A673 (cell line): Measurements from ENCODE around the gene UBASH3B. TPM values are rescaled to one million over a fixed set of nuclear protein-coding genes. Genes with fewer than 3 reads are reported as not detected.

Experiments
- BruUV-seq: library from RNA; stranded (reverse); fragments of 400-500 nt; replicated peaks from 2 replicates; lab custom pipeline; 2021; lab: Mats Ljungman, UMichigan
- CTCF ChIA-PET: fragments of 300-600 bp; sonication (Branson Sonifier 250); formaldehyde crosslinking; loops from one replicate; lab custom pipeline; 2022; ENCODE audit warnings: antibody characterized with exemption; lab: Charles Lee
- POLR2A ChIA-PET: fragments of 300-600 bp; sonication (Branson Sonifier 250); formaldehyde crosslinking; loops from one replicate; lab custom pipeline; 2022; ENCODE audit warnings: antibody characterized with exemption; ENCODE audit not compliant: low non-redundant PET; lab: Charles Lee
- DNase-seq: peaks from one replicate; pipeline ENCODE4 v3.0.0-alpha.2; 2015; ENCODE audit warnings: low spot score
- H3K27ac ChIP-seq: fragments of 200-600 bp; sonication (generic); 2 replicates; pipeline ENCODE4 v1.5.1; 2016; ENCODE audit warnings: mixed run types, low read depth, mild to moderate bottlenecking, mixed read lengths, antibody characterized with exemption, low read length; ENCODE audit not compliant: poor library complexity, severe bottlenecking
- H3K27me3 ChIP-seq: fragments of 200-600 bp; sonication (generic); replicated peaks from 2 replicates; pipeline ENCODE4 v1.6.1; 2017; ENCODE audit warnings: mixed run types, low read depth, mild to moderate bottlenecking, mixed read lengths, antibody characterized with exemption, low read length; ENCODE audit not compliant: insufficient read depth, poor library complexity
- H3K36me3 ChIP-seq: fragments of 200-600 bp; sonication (generic); 2 replicates; pipeline ENCODE4 v1.6.1; 2016; ENCODE audit warnings: mixed run types, mild to moderate bottlenecking, mixed read lengths, antibody characterized with exemption, low read length; ENCODE audit not compliant: insufficient read depth, poor library complexity, severe bottlenecking
- H3K4me1 ChIP-seq: fragments of 200-600 bp; sonication (generic); 2 replicates; pipeline ENCODE4 v1.6.1; 2017; ENCODE audit warnings: mixed run types, mild to moderate bottlenecking, mixed read lengths, antibody characterized with exemption, low read length; ENCODE audit not compliant: insufficient read depth, poor library complexity, severe bottlenecking
- H3K4me3 ChIP-seq: fragments of 200-600 bp; sonication (generic); 2 replicates; pipeline ENCODE4 v1.5.1; 2016; ENCODE audit warnings: low read depth, mixed run types, mild to moderate bottlenecking, mixed read lengths, low read length; ENCODE audit not compliant: poor library complexity, severe bottlenecking
- H3K9me3 ChIP-seq: fragments of 200-600 bp; sonication (generic); 2 replicates; pipeline ENCODE4 v1.6.1; 2016; ENCODE audit warnings: mixed run types, low read depth, mild to moderate bottlenecking, mixed read lengths, antibody characterized with exemption, low read length; ENCODE audit not compliant: poor library complexity, severe bottlenecking
- CTCF ChIP-seq: fragments of 300-800, 200-600 bp; sonication (generic); conservative IDR thresholded peaks from 2 replicates; pipeline ENCODE4 v1.5.1; 2017; ENCODE audit warnings: low read depth, mild to moderate bottlenecking, antibody characterized with exemption, low read length, moderate library complexity, mixed read lengths
- EZH2 ChIP-seq: fragments of 200-600 bp; sonication (generic); IDR thresholded peaks from 2 replicates; pipeline ENCODE4 v1.6.1; 2017; ENCODE audit warnings: borderline replicate concordance, low read depth, mild to moderate bottlenecking, mixed read lengths, antibody characterized with exemption, low read length; ENCODE audit not compliant: poor library complexity, severe bottlenecking
- intact Hi-C: fragments of 100-400 bp; cut with micrococcal nuclease; formaldehyde crosslinking; loops from one replicate; pipeline ENCODE4 v1.10.0; 2022; ENCODE audit not compliant: unreplicated experiment
- total RNA-seq: library from RNA; stranded (reverse); gene quantifications from 2 replicates; pipeline ENCODE4 v1.2.3, GENCODE V29; 2021

Gene UBASH3B
- total RNA-seq, 1 experiment from 2014 or later: 15.3 TPM

GRCh38 chr11:122788781-122789535 lies 133.4 kb downstream of the UBASH3B start:
- no peak overlapping the region for H3K27ac ChIP-seq
- no peaks in the 10 kb centered on the region for H3K4me1 ChIP-seq
- TF ChIP-seq CTCF: peak; percentile 52
- TF ChIP-seq EZH2: no peak
- POLR2A ChIA-PET: interaction anchor here (0.6 kb wide), 1 partner anchor 25 kb away, joined by 3 read pairs; no protein-coding TSS in a partner anchor
- H3K9me3 ChIP-seq: no peaks in the 10 kb centered on the region
- no peak for DNase-seq
- H3K4me3 ChIP-seq: no peak overlapping the region
- CTCF ChIA-PET: interaction anchor here (0.6 kb wide), 1 partner anchor 75 kb away, joined by 3 read pairs; no protein-coding TSS in a partner anchor
- no TSS peak for BruUV-seq
- no peaks in the 10 kb centered on the region for H3K36me3 ChIP-seq
- H3K27me3 ChIP-seq: no peaks in the 10 kb centered on the region
- intact Hi-C loops: no loop called here

- no peaks in the 10 kb centered on the region for H3K9me3 ChIP-seq
- no peak for TF ChIP-seq CTCF
- no peak for TF ChIP-seq EZH2
- no peaks in the 10 kb centered on the region for H3K27me3 ChIP-seq
- no TSS peak for BruUV-seq
- DNase-seq: no peak
- H3K36me3 ChIP-seq: no peaks in the 10 kb centered on the region
- no peak overlapping the region for H3K27ac ChIP-seq
- CTCF ChIA-PET: interaction anchor here (0.6 kb wide), 1 partner anchor 74 kb away, joined by 3 read pairs; no protein-coding TSS in a partner anchor
- intact Hi-C loops: no loop called here
- H3K4me1 ChIP-seq: no peaks in the 10 kb centered on the region
- POLR2A ChIA-PET: no interaction called here
- H3K4me3 ChIP-seq: no peak overlapping the region
Observed at GRCh38 chr11:122789907-122790306, 134.4 kb downstream of the UBASH3B start.

- CTCF ChIA-PET: interaction anchor here (0.6 to 0.8 kb wide), 2 partner anchors 60 to 162 kb away, joined by 3 to 7 read pairs; no protein-coding TSS in a partner anchor
- intact Hi-C loops: no loop called here
Observed at GRCh38 chr11:122791411-122791810, 135.9 kb downstream of the UBASH3B start.

More at GRCh38 chr11:122791411-122791810, 135.9 kb downstream of the UBASH3B start:
- no peaks in the 10 kb centered on the region for H3K36me3 ChIP-seq
- BruUV-seq: no TSS peak
- POLR2A ChIA-PET: interaction anchor here (0.6 kb wide), 1 partner anchor 11 kb away, joined by 3 read pairs; no protein-coding TSS in a partner anchor
- H3K27me3 ChIP-seq: no peaks in the 10 kb centered on the region
- TF ChIP-seq EZH2: no peak
- no peak for TF ChIP-seq CTCF
- H3K4me3 ChIP-seq: no peak overlapping the region
- H3K27ac ChIP-seq: no peak overlapping the region
- no peak for DNase-seq
- H3K4me1 ChIP-seq: no peaks in the 10 kb centered on the region
- H3K9me3 ChIP-seq: no peaks in the 10 kb centered on the region
